HEK293 (cell line): Measurements from ENCODE around the gene RACGAP1.

Experiments used
- KLF8 ChIP-seq: fragments of 450-650 bp; formaldehyde crosslinking; IDR thresholded peaks from 2 replicates; pipeline ENCODE4 v1.5.1; 2016; ENCODE audit warnings: missing biosample characterization, missing genetic modification characterization
- MZF1 ChIP-seq: fragments of 450-650 bp; formaldehyde crosslinking; IDR thresholded peaks from 2 replicates; pipeline ENCODE4 v1.5.1; 2017; ENCODE audit warnings: missing biosample characterization, missing genetic modification characterization, borderline replicate concordance
- OSR2 ChIP-seq: fragments of 450-650 bp; formaldehyde crosslinking; IDR thresholded peaks from 2 replicates; pipeline ENCODE4 v1.5.1; 2016; ENCODE audit warnings: missing biosample characterization, missing genetic modification characterization
- PBX3 ChIP-seq: sonication (generic); formaldehyde crosslinking; IDR thresholded peaks from 2 replicates; pipeline ENCODE4 v1.8.1; 2022; ENCODE audit warnings: mild to moderate bottlenecking, moderate library complexity, missing genetic modification reagents
- PRDM2 ChIP-seq: fragments of 450-650 bp; formaldehyde crosslinking; IDR thresholded peaks from 2 replicates; pipeline ENCODE4 v1.5.1; 2016; ENCODE audit warnings: missing biosample characterization, missing genetic modification characterization, borderline replicate concordance
- REPIN1 ChIP-seq: fragments of 450-650 bp; formaldehyde crosslinking; IDR thresholded peaks from 2 replicates; pipeline ENCODE4 v1.5.1; 2017; ENCODE audit warnings: missing biosample characterization, missing genetic modification characterization, low read depth
- SCRT1 ChIP-seq: fragments of 450-650 bp; formaldehyde crosslinking; IDR thresholded peaks from 2 replicates; pipeline ENCODE4 v1.5.1; 2016; ENCODE audit warnings: missing biosample characterization, missing genetic modification characterization, borderline replicate concordance
- SP2 ChIP-seq: fragments of 450-650 bp; formaldehyde crosslinking; IDR thresholded peaks from 2 replicates; pipeline ENCODE4 v1.5.1; 2016; ENCODE audit warnings: missing biosample characterization, missing genetic modification characterization
- SP7 ChIP-seq: fragments of 450-650 bp; formaldehyde crosslinking; IDR thresholded peaks from 2 replicates; pipeline ENCODE4 v1.5.1; 2016; ENCODE audit warnings: missing biosample characterization, missing genetic modification characterization
- TRIM28 ChIP-seq: IDR thresholded peaks from 2 replicates; pipeline ENCODE4 v1.6.1; 2011; ENCODE audit warnings: low read length, control low read depth, borderline replicate concordance
- ZBTB17 ChIP-seq: fragments of 450-650 bp; formaldehyde crosslinking; IDR thresholded peaks from 2 replicates; pipeline ENCODE4 v1.5.1; 2016; ENCODE audit warnings: missing biosample characterization, missing genetic modification characterization
- ZBTB8A ChIP-seq: fragments of 450-650 bp; formaldehyde crosslinking; IDR thresholded peaks from 2 replicates; pipeline ENCODE4 v1.5.1; 2016; ENCODE audit warnings: missing biosample characterization, missing genetic modification characterization
- ZFP69B ChIP-seq: fragments of 450-650 bp; formaldehyde crosslinking; IDR thresholded peaks from 2 replicates; pipeline ENCODE4 v1.5.1; 2016; ENCODE audit warnings: missing biosample characterization, missing genetic modification characterization
- ZNF324 ChIP-seq: fragments of 450-650 bp; formaldehyde crosslinking; IDR thresholded peaks from 2 replicates; pipeline ENCODE4 v1.5.1; 2016; ENCODE audit warnings: missing biosample characterization, missing genetic modification characterization
- ZNF341 ChIP-seq: fragments of 450-650 bp; formaldehyde crosslinking; IDR thresholded peaks from 2 replicates; pipeline ENCODE4; 2016; ENCODE audit warnings: low read depth, missing biosample characterization, missing genetic modification characterization
- ZNF354C ChIP-seq: fragments of 450-650 bp; formaldehyde crosslinking; IDR thresholded peaks from 2 replicates; pipeline ENCODE4 v1.5.1; 2016; ENCODE audit warnings: missing biosample characterization, missing genetic modification characterization, low read depth, borderline replicate concordance
- ZNF366 ChIP-seq: fragments of 450-650 bp; formaldehyde crosslinking; conservative IDR thresholded peaks from 2 replicates; pipeline ENCODE4 v1.5.1; 2016; ENCODE audit warnings: missing biosample characterization, missing genetic modification characterization
- ZNF501 ChIP-seq: fragments of 450-650 bp; formaldehyde crosslinking; IDR thresholded peaks from 2 replicates; pipeline ENCODE4 v1.5.1; 2016; ENCODE audit warnings: missing biosample characterization, missing genetic modification characterization
- ZNF558 ChIP-seq: fragments of 450-650 bp; formaldehyde crosslinking; IDR thresholded peaks from 2 replicates; pipeline ENCODE4 v1.5.1; 2016; ENCODE audit warnings: missing biosample characterization, missing genetic modification characterization
- ZNF600 ChIP-seq: fragments of 450-650 bp; formaldehyde crosslinking; IDR thresholded peaks from 2 replicates; pipeline ENCODE4 v1.5.1; 2016; ENCODE audit warnings: missing biosample characterization, missing genetic modification characterization
- ZNF629 ChIP-seq: fragments of 450-650 bp; formaldehyde crosslinking; IDR thresholded peaks from 2 replicates; pipeline ENCODE4 v1.5.1; 2017; ENCODE audit warnings: missing biosample characterization, missing genetic modification characterization
- ZXDB ChIP-seq: fragments of 450-650 bp; formaldehyde crosslinking; IDR thresholded peaks from 2 replicates; pipeline ENCODE4 v1.5.1; 2016; ENCODE audit warnings: missing biosample characterization, missing genetic modification characterization
- TF ChIP-seq, protein P1 (sequence below): fragments of 450-650 bp; formaldehyde crosslinking; IDR thresholded peaks from 2 replicates; pipeline ENCODE4 v1.5.1; 2017; ENCODE audit warnings: missing biosample characterization, missing genetic modification characterization
- TF ChIP-seq, protein P2 (sequence below): fragments of 450-650 bp; formaldehyde crosslinking; IDR thresholded peaks from 2 replicates; pipeline ENCODE4 v1.5.1; 2016; ENCODE audit warnings: missing biosample characterization, missing genetic modification characterization
- TF ChIP-seq, protein P3 (sequence below): fragments of 450-650 bp; formaldehyde crosslinking; IDR thresholded peaks from 2 replicates; pipeline ENCODE4 v1.5.1; 2016; ENCODE audit warnings: missing biosample characterization, missing genetic modification characterization

Gene RACGAP1

DNA sequence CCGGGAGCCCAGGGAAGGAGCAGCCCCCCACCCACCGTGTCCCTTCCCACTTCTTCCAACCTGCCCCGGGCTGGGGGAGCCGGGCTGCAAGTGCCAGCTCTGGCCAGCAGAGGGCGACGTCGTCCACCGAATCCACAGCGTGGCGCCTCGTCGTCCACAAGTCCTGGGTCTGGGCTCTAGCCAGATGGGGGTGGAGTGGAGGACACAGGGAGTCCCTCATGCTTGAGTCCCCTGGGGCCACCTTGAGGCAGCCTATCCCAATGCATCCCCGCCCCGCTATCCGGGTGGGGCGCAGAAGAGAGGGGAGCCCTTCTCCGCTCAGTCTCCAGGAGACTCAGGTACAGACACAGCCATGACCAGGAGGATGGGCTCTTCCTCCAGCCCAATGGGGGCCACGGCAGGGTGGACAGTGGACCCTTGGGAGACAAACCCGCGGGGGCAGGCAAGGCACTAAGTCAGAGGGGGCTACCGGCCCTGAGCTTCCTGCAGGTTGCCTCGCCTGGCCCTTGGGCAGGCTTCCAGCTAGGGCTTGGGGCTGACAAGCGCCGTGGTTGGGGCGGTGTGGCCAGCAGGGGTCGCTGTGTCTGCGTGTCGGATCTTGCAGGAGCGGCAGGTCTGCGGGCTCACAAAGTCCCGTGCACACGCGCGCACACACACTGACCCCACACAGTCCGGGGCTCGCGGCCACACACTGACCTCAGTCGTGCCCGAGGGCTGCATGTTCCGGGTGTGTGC, 58.1 kb downstream of the RACGAP1 start (continued):
- 0 out of 2 replicates have a peak, but pooled peaks have one; percentile 61 for TF ChIP-seq PBX3 (CRISPR knock-in tag)
- TF ChIP-seq PRDM2 (tag by site-specific recombination): 0 out of 2 replicates have a peak, but pooled peaks have one; percentile 8
- TF ChIP-seq, protein P1, sequence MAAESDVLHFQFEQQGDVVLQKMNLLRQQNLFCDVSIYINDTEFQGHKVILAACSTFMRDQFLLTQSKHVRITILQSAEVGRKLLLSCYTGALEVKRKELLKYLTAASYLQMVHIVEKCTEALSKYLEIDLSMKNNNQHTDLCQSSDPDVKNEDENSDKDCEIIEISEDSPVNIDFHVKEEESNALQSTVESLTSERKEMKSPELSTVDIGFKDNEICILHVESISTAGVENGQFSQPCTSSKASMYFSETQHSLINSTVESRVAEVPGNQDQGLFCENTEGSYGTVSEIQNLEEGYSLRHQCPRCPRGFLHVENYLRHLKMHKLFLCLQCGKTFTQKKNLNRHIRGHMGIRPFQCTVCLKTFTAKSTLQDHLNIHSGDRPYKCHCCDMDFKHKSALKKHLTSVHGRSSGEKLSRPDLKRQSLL (tag by site-specific recombination): 0 out of 2 replicates have a peak, but pooled peaks have one; percentile 24
- TF ChIP-seq ZNF629 (tag by site-specific recombination): peak; percentile 60; the same call in 1 of the 2 replicates
- peak; percentile 66 for TF ChIP-seq OSR2 (tag by site-specific recombination)
- TF ChIP-seq, protein P2, sequence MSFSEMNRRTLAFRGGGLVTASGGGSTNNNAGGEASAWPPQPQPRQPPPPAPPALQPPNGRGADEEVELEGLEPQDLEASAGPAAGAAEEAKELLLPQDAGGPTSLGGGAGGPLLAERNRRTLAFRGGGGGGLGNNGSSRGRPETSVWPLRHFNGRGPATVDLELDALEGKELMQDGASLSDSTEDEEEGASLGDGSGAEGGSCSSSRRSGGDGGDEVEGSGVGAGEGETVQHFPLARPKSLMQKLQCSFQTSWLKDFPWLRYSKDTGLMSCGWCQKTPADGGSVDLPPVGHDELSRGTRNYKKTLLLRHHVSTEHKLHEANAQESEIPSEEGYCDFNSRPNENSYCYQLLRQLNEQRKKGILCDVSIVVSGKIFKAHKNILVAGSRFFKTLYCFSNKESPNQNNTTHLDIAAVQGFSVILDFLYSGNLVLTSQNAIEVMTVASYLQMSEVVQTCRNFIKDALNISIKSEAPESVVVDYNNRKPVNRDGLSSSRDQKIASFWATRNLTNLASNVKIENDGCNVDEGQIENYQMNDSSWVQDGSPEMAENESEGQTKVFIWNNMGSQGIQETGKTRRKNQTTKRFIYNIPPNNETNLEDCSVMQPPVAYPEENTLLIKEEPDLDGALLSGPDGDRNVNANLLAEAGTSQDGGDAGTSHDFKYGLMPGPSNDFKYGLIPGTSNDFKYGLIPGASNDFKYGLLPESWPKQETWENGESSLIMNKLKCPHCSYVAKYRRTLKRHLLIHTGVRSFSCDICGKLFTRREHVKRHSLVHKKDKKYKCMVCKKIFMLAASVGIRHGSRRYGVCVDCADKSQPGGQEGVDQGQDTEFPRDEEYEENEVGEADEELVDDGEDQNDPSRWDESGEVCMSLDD: peak; percentile 92
- peak; percentile 81 for TF ChIP-seq ZBTB8A
- TF ChIP-seq SP7 (tag by site-specific recombination): peak; percentile 76
- TF ChIP-seq ZBTB17 (tag by site-specific recombination): peak; percentile 85
- TF ChIP-seq ZNF600 (tag by site-specific recombination): peak; percentile 78
- peak; percentile 64; the same call in 1 of the 2 replicates for TF ChIP-seq ZNF324 (tag by site-specific recombination)
- TF ChIP-seq SP2: peak; percentile 47
- no peak for TF ChIP-seq REPIN1
- TF ChIP-seq ZNF341 (tag by site-specific recombination): peak; percentile 67; the same call in 1 of the 2 replicates
- peak; percentile 9 for TF ChIP-seq ZFP69B (tag by site-specific recombination)
- TF ChIP-seq ZXDB: peak; percentile 59; the same call in 1 of the 2 replicates
- TF ChIP-seq ZNF354C (tag by site-specific recombination): no peak
- peak; percentile 65; the same call in 1 of the 2 replicates for TF ChIP-seq MZF1 (tag by site-specific recombination)
- TF ChIP-seq ZNF558 (tag by site-specific recombination): peak; percentile 65; the same call in 1 of the 2 replicates
- TF ChIP-seq, protein P3, sequence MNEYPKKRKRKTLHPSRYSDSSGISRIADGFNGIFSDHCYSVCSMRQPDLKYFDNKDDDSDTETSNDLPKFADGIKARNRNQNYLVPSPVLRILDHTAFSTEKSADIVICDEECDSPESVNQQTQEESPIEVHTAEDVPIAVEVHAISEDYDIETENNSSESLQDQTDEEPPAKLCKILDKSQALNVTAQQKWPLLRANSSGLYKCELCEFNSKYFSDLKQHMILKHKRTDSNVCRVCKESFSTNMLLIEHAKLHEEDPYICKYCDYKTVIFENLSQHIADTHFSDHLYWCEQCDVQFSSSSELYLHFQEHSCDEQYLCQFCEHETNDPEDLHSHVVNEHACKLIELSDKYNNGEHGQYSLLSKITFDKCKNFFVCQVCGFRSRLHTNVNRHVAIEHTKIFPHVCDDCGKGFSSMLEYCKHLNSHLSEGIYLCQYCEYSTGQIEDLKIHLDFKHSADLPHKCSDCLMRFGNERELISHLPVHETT (tag by site-specific recombination): 0 out of 2 replicates have a peak, but pooled peaks have one; percentile 44
- peak; percentile 74 for TF ChIP-seq KLF8 (tag by site-specific recombination)
- peak; percentile 87 for TF ChIP-seq ZNF501
- TF ChIP-seq SCRT1 (tag by site-specific recombination): peak; percentile 89
- TF ChIP-seq ZNF366: peak; percentile 77
- TF ChIP-seq TRIM28: peak; percentile 43; the same call in 1 of the 2 replicates
